Caco-2 (cell line): ENCODE data around the gene PLPP4. TPM values are rescaled to one million over a fixed set of nuclear protein-coding genes. Genes with fewer than 3 reads are reported as not detected.

Experiments
- BruUV-seq: library from RNA; stranded (reverse); fragments of 400-500 nt; replicated peaks from 2 replicates; lab custom pipeline; 2021; lab: Mats Ljungman, UMichigan
- CTCF ChIA-PET: fragments of 300-600 bp; sonication (Branson Sonifier 250); formaldehyde crosslinking; loops from one replicate; lab custom pipeline; 2022; ENCODE audit warnings: antibody characterized with exemption; lab: Charles Lee
- POLR2A ChIA-PET: fragments of 300-600 bp; sonication (Branson Sonifier 250); formaldehyde crosslinking; loops from one replicate; lab custom pipeline; 2022; ENCODE audit warnings: antibody characterized with exemption; lab: Charles Lee
- DNase-seq, 2 experiments: peaks; one replicate each; pipeline versions ENCODE4 v3.0.0 to v3.0.0-alpha.2; 2020 to 2022
- H3K27me3 ChIP-seq: replicated peaks from 2 replicates; pipeline ENCODE4 v1.6.0; 2011; ENCODE audit warnings: low read length; ENCODE audit not compliant: control insufficient read depth, insufficient read depth
- H3K36me3 ChIP-seq: 2 replicates; pipeline ENCODE4 v1.5.1; 2011; ENCODE audit warnings: low read length; ENCODE audit not compliant: control insufficient read depth, insufficient read depth
- H3K4me1 ChIP-seq: fragments of 250-450 bp; sonication (Bioruptor Pico); 2 replicates; pipeline ENCODE4 v1.5.1; 2020; ENCODE audit warnings: mild to moderate bottlenecking
- H3K4me3 ChIP-seq: 2 replicates; pipeline ENCODE4 v1.5.1; 2011; ENCODE audit warnings: low read depth, mild to moderate bottlenecking, control low read depth, low read length
- H3K9me3 ChIP-seq: fragments of 250-450 bp; sonication (Bioruptor Pico); 2 replicates; pipeline ENCODE4 v1.5.1; 2020; ENCODE audit warnings: mild to moderate bottlenecking, moderate library complexity
- H3K27ac Mint-ChIP-seq: one replicate; pipeline ENCODE4 v1.8.0; 2022; ENCODE audit warnings: mixed read lengths; ENCODE audit not compliant: unreplicated experiment
- H3K27me3 Mint-ChIP-seq: one replicate; pipeline ENCODE4 v1.8.0; 2022; ENCODE audit warnings: mixed read lengths; ENCODE audit not compliant: insufficient read depth, unreplicated experiment
- H3K36me3 Mint-ChIP-seq: one replicate; pipeline ENCODE4 v1.8.0; 2022; ENCODE audit warnings: mild to moderate bottlenecking, mixed read lengths; ENCODE audit not compliant: insufficient read depth, unreplicated experiment
- H3K4me1 Mint-ChIP-seq: one replicate; pipeline ENCODE4 v1.8.0; 2022; ENCODE audit warnings: low read depth, mixed read lengths; ENCODE audit not compliant: unreplicated experiment
- H3K4me3 Mint-ChIP-seq: one replicate; pipeline ENCODE4 v1.8.0; 2022; ENCODE audit warnings: mild to moderate bottlenecking, moderate library complexity, mixed read lengths; ENCODE audit not compliant: unreplicated experiment
- H3K9me3 Mint-ChIP-seq: one replicate; pipeline ENCODE4 v1.8.0; 2022; ENCODE audit warnings: mixed read lengths; ENCODE audit not compliant: unreplicated experiment
- intact Hi-C: fragments of 100-400 bp; cut with micrococcal nuclease; formaldehyde crosslinking; loops from one replicate; pipeline ENCODE4 v1.10.0; 2022; ENCODE audit not compliant: unreplicated experiment
- total RNA-seq: library from RNA; stranded (reverse); gene quantifications from 2 replicates; pipeline ENCODE4 v1.2.3, GENCODE V29; 2022
- TF ChIP-seq, protein P1 (sequence below), 2 experiments: fragments of 200-600 bp in 1 of 2; IDR thresholded peaks; 1 replicate in 1 of 2; 2 replicates in 1 of 2; pipeline versions ENCODE4 v1.5.1 to v1.8.0; 2011 to 2022; ENCODE audit warnings: antibody characterized with exemption in 1 of 2, control low read depth in 1 of 2, inconsistent platforms in 1 of 2, low read depth in 1 of 2, low read length in 1 of 2, mild to moderate bottlenecking in 1 of 2, moderate library complexity in 1 of 2; ENCODE audit not compliant: insufficient read depth in 1 of 2, severe bottlenecking in 1 of 2, unreplicated experiment in 1 of 2

The PLPP4 gene
- total RNA-seq, 1 experiment from 2014 or later: 0.61 TPM

DNA sequence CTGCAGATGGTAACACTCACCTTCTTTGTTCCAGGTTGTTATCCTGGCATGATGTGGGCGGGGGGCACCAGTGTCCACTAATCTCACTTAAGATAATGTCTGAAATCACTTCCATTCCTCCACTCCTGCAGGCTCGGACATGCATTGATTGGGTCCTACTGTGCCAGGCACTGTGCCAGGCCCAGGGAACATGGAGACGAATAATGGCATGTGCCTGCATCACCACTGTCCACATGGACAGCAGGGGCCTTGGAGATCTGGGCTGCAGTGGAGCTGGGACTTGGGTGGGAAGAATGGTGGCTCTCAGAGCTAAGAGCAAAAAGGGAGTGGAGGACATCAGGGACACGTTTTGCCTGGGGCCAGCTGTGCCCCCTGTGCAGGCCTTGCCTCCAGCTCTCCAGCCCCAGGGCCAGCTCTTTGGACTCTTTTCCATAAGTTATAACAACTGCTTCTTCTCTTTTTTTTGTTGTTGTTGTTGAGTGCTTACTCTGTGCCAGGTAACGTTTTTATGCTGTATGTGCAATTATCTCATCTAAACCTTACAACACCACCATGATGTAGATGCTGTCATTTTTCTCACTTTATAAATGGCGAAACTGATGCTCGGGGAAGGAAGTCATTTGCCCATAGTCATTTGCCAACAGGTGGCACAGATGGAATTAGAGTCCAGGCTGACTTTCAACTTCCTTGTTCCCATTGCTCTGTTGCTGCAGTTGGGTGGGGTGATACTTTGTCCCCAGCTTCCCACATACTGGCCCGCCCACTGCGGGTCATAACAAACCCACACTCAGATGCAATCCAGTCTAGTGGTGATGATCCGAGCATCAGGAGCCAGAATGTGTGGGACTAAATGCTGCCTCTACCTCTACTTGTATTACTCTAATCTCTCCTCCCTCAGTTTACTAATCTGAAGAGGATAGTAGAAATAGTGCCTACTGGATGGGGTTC is 19.1 kb downstream of the PLPP4 start:
- H3K36me3 ChIP-seq: no peaks in the 10 kb centered on the region
- POLR2A ChIA-PET: no interaction called here
- TF ChIP-seq, protein P1, sequence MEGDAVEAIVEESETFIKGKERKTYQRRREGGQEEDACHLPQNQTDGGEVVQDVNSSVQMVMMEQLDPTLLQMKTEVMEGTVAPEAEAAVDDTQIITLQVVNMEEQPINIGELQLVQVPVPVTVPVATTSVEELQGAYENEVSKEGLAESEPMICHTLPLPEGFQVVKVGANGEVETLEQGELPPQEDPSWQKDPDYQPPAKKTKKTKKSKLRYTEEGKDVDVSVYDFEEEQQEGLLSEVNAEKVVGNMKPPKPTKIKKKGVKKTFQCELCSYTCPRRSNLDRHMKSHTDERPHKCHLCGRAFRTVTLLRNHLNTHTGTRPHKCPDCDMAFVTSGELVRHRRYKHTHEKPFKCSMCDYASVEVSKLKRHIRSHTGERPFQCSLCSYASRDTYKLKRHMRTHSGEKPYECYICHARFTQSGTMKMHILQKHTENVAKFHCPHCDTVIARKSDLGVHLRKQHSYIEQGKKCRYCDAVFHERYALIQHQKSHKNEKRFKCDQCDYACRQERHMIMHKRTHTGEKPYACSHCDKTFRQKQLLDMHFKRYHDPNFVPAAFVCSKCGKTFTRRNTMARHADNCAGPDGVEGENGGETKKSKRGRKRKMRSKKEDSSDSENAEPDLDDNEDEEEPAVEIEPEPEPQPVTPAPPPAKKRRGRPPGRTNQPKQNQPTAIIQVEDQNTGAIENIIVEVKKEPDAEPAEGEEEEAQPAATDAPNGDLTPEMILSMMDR (IDR thresholded peaks at IDR 0.05; ENCODE audit: insufficient read depth in 1 of 2, low read depth in 1 of 2, low read length in 1 of 2, severe bottlenecking in 1 of 2, unreplicated experiment in 1 of 2): no peak
- H3K9me3 ChIP-seq: no peaks in the 10 kb centered on the region
- intact Hi-C loops: no loop called here
- Mint-ChIP-seq H3K9me3 (no peaks in the 10 kb centered on the region), H3K4me3 (no peak overlapping the region), H3K4me1 (no peaks in the 10 kb centered on the region), H3K27ac (no peak overlapping the region), H3K27me3 (peaks cover 29% of the 10 kb centered on the region), H3K36me3 (no peaks in the 10 kb centered on the region)
- no peak for DNase-seq
- no peaks in the 10 kb centered on the region for H3K4me1 ChIP-seq
- H3K27me3 ChIP-seq: no peaks in the 10 kb centered on the region
- CTCF ChIA-PET: no interaction called here
- BruUV-seq: no TSS peak
- H3K4me3 ChIP-seq: no peak overlapping the region

DNA sequence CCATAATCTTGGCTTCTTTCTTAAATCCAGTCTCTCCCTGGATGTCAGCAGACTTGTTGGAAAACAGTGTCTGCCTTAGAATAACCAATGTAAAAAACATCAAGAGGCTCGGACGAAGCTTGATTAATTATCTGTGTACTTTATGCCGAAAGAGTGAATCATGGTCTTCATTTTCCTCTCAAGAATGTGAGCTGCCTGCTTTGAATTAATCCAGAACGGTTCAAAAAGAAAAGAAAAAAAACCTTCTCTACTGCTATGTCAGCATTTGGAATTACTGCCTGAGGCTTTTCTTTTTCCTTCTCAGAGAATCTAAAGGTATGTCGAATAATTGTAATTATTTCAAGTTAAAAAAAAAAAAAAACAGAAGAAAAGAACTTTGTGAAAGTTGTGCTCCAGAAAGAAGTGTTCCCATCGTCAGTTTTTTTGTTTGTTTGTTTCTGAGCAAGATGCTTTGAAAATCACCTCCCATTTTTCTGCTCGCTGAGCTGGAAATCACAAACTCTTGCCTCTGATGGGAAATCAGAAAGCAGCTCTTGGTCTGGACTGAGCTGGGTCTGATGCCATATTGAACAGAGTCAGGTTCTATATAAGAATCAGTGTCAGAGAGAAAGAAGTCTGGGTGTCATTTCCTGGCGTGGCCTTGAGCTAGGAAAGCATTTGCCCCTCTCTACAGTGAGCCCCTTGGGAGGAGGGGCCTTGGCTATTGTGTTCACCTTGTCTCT is 20.2 kb downstream of the PLPP4 start:
- Histone ChIP-seq H3K4me3 (no peak overlapping the region), H3K9me3 (no peaks in the 10 kb centered on the region), H3K4me1 (no peaks in the 10 kb centered on the region), H3K36me3 (no peaks in the 10 kb centered on the region), H3K27me3 (no peaks in the 10 kb centered on the region)
- no TSS peak for BruUV-seq
- Mint-ChIP-seq H3K36me3 (no peaks in the 10 kb centered on the region), H3K4me1 (no peaks in the 10 kb centered on the region), H3K4me3 (no peak overlapping the region), H3K27ac (no peak overlapping the region), H3K9me3 (peaks cover 8% of the 10 kb centered on the region), H3K27me3 (peaks cover 25% of the 10 kb centered on the region)
- ChIA-PET POLR2A (no interaction called here), CTCF (no interaction called here)
- intact Hi-C loops: no loop called here
- TF ChIP-seq, protein P1 (IDR thresholded peaks at IDR 0.05; ENCODE audit: insufficient read depth in 1 of 2, low read depth in 1 of 2, low read length in 1 of 2, severe bottlenecking in 1 of 2, unreplicated experiment in 1 of 2): no peak
- DNase-seq: no peak

DNA sequence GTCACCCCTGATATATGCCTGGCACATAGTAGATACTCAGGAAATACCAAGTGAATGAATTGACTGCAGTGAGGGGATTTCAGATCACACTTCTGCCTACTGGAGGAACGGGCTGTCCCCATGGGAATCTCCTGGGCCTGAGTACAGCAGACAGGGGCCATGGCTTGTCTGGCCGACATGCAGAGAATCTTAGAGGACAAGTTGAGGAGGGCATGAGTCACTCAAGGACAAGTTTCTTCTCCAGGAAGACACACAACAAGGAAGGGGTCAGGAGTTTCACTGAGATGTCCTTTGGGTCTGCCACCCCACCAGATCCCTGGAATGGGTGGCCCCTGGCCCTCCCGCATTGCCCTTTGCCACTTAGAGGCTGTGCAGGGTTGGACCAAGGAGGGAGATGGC is 20.7 kb downstream of the PLPP4 start:
- intact Hi-C loops: no loop called here
- TF ChIP-seq, protein P1 (IDR thresholded peaks at IDR 0.05; ENCODE audit: insufficient read depth in 1 of 2, low read depth in 1 of 2, low read length in 1 of 2, severe bottlenecking in 1 of 2, unreplicated experiment in 1 of 2): no peak
- H3K4me3 ChIP-seq: no peak overlapping the region
- POLR2A ChIA-PET: no interaction called here
- H3K4me1 ChIP-seq: no peaks in the 10 kb centered on the region
- Mint-ChIP-seq H3K36me3 (no peaks in the 10 kb centered on the region), H3K27me3 (peaks cover 20% of the 10 kb centered on the region), H3K27ac (no peak overlapping the region), H3K4me3 (no peak overlapping the region), H3K9me3 (peaks cover 13% of the 10 kb centered on the region), H3K4me1 (no peaks in the 10 kb centered on the region)
- H3K27me3 ChIP-seq: no peaks in the 10 kb centered on the region
- no peaks in the 10 kb centered on the region for H3K36me3 ChIP-seq
- CTCF ChIA-PET: no interaction called here
- DNase-seq: no peak
- no TSS peak for BruUV-seq
- H3K9me3 ChIP-seq: no peaks in the 10 kb centered on the region
